HG03520 (cell line): ENCODE data around the gene NTSR2.
"Not testable (repeated sequence)": the region's sequence is repeated elsewhere in the genome, so short reads cannot be mapped to it uniquely, and the experiment has no call there.

Source experiments
- ATAC-seq: cut with Tn5 transposase; IDR thresholded peaks from one replicate; pipeline ENCODE4 v1.9.1; 2021; ENCODE audit warnings: mild to moderate bottlenecking, moderate library complexity; ENCODE audit not compliant: unreplicated experiment

The NTSR2 gene

DNA sequence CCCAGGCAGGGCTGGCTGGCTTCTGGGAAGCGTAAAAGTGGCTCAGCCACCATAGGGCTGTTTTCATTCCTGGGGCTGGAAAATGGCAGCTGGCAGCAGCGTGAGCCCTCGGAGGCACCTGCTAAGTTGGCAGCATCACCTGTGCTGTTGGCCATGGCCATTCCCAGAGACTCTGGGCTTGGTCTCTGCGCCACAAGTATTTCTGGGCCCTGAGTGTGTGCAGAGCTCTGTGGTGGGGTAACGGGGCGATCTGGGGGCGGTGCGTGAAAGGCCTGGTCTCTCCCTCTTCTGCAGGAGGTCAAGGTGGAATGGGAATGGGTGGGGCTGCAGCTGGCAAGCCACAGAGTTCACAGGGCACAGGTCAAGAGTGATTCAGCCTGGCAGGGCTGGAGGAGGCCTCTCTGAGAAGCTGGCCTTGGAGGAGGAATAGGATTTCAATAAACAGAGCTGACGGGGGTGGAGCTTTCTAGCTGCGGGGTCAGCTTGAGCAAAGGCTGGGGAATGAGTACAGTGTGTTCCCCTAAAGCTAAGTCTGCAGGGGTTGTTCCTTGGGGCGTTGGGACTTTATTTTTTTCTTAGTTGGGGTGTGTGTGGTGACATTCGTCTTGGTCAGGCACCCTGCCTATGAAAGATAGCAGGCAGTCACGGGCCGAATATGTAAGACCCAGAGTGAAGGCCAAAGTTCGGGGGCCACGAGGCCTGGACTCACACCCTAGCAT lies 10.3 kb upstream of the NTSR2 start:
- no peak for ATAC-seq

DNA sequence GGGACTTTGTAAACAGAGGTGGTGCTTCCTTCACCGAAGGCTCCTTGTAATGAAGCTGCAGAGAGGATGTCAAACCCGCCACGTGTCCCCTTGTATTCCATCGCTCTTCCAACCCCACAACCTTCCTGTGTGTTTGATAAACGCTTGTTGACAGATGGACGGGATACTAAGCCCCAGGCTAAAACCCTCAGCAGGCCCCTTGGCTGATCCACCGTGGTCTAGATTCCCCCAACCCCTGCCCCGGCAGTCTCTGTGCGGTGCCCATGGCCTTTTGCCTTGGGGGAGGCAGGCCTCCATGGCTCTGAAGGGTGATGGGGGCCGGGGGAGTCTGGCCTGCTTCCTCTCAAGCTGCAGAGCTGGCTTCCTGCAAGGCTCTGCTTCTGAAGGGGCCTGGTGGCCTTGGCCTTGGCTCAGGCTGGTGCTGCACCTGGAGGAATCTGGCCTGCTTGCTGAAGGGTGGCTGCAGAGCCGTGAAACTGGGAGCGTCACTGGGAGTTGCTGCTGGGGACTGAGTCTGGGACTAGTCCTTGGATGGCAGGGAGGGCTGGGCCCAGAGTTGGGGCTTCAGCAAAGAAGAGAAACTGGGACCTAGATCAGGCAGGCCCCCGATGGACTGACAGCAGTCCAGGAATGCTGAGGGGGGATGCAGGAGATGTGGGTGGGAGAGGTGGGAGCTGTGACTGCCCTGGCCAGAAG lies 9.6 kb upstream of the NTSR2 start:
- ATAC-seq, result no peak

DNA sequence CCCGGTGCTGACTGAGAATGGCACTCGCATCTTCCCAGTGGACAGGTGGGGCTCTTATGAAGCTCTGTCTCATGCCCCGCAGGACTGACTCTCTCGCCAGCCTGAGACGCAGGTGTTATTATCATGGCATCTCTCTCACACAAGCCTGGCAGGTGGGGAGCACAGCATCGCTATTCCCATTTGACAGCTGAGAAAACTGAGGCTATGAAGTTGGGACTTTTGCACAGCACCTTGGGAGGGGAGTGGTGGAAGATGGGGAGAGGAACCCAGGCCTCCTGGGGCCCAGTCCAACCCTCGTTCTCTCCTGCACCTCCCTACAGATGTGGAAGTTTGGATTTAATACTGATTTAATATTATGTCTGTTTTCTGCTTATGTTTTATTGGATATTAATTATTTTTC lies 9.0 kb upstream of the NTSR2 start:
- ATAC-seq, result no peak

DNA sequence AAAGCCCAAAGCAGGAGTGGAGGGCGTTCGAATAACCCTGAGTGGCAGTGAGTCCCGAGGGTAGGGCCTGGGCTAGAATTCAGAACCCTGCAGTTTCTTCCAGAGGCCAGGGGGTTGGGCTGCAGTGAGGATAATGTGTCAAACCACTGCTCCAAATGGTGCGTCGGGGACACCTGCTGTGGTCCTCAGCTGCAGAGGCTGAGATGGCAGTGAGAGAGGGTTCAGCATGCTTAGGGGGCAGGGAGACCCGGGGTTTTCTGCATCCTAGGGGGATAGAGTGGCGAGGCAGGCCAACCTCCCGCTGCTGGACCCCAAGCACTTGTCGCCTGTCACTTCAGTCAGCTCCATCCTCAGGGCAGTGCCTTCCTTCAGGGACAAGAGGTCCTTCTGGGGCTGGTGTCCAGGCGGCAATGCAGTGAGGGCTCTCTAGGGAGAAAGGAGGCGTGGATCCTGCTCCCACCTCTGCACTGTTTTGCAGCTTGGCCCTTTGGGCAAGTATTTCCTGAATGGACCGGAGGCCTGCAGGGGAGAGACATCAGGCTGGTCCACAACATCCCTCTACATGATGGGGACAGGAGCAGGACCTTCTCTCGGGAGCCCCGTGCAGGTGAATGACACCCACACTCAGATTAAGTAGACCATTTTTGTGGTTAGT lies 8.4 kb upstream of the NTSR2 start:
- ATAC-seq, result no peak

DNA sequence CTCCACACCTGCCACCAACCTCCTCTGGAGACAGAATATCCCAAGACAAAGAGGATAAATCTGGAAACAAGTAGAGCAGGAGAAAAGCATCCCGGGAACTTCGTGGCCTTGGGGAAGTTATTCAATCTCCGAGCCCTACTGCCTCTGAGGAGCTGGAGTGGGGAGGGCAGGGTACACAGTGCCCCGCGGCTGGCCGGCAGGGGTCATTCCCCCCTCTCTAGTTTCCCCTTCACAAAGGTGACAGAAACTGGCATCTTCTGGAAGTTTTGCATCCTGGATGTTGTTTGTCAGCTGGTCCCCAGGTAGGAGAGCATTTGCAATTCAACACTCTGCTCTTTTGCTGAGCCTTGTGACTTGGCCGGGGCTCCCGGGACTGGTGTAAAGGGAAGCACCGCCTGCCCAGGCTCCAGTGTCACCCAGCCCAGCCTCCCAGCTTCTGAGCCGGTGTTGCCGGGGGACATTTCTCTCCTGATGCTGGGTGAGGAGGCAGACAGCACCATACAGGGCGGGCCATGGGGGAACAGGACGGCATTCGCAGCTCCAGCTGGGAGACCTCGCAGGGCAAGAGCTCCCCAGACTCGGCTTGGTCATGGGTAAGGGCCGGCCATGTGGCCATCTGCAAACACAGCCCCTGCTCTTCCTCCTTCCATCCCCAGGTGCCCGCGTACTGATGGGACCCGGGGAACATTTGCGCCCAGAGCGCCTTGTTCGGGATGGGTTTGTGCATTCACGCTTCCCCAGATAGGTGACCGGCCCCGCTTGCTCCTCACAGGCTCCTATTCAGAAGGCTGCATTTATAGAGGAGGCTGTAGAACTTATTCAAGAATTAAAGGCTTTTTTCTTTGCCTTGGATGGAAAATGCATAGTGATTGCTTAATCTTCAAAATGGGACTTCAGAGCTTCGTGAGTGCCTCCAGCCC lies 7.4 kb upstream of the NTSR2 start:
- ATAC-seq, result no peak

DNA sequence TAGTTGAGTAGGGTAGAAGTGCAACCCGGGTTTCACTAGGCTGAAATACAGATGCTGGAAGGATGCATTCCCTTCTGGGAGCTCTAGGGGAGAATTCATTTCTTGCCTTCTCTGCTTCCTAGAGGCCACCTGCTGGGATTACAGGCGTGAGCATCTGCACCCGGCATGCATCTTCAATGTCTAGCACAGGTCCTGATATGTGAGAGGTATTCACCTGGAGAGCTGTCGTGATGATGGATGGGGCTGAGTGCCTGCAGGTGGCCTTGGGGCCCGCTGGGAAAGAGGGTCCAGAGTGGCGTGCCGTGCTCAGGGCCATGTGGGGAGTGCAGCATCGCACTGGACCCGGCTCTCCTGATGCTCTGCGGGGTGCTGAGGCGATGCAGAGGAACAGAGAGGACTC lies 6.6 kb upstream of the NTSR2 start:
- ATAC-seq, result no peak

DNA sequence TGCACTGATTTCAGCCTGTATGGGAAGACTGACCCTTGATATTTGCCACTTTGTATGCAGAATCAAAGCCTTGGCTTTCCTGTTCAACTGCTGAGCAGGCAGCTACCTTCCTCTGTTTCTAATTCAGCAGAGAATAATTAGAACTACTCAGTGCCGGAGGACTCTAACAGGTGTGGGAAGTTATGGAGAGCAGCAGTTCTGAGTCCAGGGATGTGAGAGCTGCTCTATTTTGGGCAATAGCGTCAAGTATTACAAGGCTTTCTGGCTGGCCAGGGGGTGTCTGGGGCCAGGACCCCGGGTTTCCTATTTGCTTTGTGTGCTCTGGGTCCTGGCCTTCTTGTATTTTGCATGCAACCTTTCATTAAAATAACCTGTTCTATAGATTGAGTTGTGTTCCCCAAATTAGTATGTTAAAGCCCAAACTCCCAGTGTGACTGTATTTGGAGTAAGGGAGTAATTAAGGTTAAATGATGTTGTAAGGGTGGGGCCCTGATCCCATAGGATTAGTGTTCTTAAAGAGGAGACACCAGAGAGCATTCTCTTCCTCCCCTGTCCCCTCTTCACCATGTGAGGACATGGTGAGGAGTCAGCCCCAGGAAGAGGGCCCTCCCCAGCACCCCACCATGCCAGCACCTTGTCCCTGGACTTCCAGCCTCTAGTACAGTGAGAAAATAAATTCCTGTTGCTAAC lies 5.6 kb upstream of the NTSR2 start:
- no peak for ATAC-seq

DNA sequence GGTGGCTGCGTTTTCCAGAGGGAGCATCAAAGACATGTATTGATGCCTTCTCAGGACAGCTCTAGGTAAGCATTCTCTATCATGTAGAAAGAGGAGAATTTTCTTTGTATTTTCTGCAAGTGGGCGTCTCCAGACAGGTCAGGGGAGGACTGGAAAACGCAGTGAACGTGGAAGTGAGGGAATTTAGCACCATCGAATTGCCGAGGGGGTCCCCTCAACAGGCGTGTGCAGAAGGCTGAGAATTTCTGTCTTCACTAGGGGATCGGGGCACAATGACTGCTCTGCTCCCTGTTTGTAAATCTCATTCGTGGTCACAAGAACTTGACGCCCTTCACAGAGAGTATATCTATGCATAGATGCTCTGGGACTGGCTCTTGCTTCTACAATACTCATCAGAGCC lies 5.0 kb upstream of the NTSR2 start:
- no peak for ATAC-seq

DNA sequence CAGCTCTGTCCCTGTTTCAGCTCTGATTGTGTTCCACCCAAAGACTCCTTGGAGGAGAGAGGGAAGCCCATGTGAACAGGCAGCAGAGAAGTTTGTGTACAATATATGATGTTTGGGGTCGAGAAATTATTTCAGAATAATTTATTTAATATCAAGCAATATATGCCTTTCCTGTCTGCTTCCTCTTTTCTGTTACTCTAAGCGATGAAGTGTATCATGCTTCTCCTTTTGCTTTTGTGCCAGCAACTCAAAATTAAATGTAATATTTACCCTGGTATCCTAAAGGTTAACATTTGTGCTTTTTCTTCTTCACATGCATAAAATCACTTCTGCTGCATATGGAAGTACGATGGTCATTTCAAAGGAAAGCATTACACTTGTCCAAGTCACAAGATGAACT lies 2.4 kb upstream of the NTSR2 start:
- no peak for ATAC-seq

DNA sequence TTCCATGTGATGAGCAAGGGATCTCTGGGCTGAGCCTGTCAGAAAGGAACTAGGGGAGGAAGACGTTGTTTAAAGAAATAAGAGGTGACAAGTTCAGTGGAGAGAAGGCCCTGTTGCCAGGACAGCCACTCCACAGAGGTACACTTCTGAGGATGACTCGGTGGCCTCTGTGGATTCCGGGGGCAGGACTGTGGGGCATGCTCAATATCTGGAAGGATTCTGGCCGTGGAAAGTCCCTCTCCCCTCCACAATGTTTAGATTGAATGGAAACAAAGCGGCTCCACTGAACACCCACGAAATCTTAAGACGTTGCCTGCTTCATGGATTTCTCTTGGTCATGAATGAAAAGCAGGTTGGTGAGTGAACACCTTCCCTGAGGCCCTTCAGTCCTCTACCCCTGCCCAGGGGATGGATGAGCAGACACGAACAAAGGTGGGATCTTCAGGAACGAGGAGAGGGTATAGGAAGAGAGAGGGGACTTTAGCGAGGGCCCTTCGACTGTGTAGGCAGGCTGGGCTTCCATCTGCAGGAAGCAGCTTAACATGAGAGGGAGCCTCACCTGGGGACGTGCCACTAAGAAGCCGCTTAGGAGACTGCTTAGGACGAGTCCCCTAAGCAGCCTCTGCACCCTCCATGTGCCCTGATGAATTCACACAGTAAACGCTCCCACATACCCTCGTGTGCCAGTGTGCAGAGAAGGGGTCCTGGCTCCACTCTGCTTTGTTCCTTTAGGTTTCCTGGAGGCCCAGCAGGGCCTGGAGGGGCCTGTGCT lies 1.9 kb downstream of the NTSR2 start:
- no peak for ATAC-seq

DNA sequence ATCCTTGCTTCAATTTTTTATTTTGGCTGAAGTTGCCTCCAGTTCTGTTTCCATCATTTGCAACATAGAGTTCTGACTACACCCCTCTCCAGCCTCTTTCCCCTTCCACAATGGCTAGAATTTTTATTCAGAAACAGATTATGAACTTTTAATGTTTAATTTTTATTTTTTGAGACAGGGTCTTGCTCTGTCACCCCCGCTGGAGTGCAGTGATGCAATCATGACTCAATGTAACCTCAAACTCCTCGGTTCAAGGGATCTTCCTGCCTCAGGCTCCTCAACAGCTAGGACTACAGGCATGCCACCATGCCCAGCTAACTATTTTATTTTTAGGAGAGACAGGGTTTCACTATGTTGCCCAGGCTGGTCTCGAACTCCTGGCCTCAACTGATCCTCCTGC lies 2.8 kb downstream of the NTSR2 start:
- ATAC-seq, result no peak

DNA sequence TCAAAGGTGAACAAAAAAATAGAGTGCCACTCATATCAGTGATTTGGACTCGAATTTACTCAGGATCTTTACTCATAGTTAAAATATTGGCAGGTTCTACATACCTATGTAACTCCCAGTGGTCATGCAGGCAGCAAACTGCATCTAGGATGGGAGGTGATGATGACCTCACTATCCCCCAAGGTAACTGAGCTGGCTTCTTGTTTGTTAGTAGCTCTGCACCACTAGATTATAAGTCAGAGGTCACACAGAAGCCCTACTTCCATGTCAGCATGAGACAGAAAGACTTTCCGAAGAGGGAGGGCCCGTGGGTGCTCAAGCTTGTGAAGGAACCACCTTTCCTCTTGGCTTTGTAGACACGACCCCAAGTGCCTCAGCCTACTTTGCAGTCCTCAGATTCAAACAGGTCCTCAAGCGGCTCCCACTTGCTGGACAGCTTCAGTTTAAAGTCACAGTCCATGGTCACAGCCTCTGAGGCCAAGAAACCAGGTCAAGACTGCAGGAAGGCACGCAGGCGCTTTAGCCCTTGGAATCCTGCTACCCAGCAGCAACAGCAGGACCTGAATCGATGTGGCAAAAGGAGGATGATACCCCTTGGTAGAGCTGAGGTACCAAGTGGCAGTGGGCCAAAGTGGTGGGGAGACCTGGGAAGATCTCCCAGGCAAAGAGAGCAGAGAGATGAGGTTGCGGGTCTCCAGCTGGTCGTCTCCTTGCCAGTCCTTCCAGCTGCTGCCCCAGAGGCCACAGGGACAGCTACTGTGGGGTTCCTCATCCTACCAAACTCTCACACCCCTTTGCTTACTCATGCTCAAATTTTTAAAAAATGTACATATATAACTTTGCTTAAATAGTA lies 4.3 kb downstream of the NTSR2 start:
- no peak for ATAC-seq

DNA sequence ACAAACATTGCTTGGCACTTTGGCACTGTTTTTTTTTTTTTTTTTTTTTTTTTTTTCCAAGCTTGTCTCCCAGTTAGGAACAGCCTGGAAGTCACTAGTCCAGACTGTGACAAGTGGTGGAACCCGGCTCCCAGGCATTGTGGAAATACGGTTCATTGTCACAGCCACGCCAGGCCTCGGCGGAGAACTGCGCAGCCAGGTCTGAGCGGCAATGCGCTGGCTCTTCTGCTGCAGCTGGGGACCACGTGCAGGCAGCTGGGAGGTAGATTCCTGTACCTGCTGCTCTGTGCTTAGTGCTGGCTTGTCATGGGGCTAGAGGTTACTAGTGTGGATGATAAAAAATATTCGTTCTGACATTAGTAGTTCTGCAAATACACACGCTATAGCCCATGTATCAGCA lies 5.0 kb downstream of the NTSR2 start:
- no peak for ATAC-seq

DNA sequence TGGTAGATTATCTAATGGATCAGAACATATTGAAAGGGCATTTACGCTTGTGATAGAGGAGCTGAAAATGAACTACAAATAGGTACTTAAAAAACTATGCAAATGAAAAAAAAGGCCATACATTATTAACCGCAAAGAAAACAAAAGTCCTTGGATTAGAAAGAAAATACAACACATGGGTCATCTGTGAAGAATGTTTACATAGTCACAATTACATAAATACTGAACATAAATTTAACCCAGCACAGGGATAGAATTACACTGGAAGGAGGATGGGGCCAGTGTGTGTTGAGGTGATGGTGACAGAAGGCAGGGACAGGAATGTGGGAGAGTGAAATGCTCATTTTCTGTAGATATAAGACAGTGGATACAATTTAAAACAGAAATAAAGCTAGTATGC lies 6.6 kb downstream of the NTSR2 start:
- ATAC-seq, result no peak

DNA sequence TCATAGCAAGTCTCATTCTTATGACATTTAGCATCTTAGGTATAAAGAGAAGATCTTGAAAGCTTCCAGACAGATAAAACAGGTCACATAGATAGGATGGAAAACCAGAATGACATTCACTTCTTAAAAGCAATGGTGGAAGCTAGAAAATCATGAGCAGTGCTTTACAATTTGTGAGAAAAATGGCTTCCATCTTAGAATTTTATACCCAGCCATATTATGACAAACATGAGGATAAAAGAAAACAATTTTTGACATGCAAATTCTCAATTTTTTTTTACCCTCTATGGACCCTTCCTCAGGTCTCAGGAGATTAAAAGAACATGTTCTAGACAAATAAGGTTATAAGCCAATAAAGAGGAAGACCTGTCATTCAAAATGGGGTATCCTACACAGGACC lies 7.1 kb downstream of the NTSR2 start:
- ATAC-seq, result no peak

DNA sequence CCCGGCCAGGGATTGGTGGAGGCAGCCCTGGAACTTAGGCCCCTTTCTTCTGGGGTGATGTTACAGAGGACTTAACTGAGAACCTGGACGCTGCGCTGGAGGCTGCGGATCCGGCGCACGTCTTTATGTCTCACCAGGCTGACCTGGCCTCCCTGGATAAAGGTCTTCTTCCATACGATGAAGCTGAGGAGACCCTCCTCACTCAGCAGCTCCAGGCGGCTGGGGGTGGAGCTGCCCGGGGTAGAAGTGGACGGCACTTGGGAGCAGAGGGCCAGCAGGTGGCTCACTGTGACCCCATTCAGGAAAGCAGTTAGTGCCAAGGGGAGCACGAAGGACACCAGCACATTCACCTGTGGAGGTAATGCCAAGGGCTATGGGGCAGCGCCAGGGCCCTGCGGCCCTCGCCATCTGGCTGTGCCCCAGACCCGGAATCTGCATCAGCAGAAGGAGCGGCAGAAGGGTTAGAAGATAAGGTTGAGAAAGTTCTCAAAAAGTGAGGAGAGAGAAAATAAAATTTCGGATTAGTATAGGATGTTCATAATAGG lies 8.0 kb downstream of the NTSR2 start:
- no peak for ATAC-seq

DNA sequence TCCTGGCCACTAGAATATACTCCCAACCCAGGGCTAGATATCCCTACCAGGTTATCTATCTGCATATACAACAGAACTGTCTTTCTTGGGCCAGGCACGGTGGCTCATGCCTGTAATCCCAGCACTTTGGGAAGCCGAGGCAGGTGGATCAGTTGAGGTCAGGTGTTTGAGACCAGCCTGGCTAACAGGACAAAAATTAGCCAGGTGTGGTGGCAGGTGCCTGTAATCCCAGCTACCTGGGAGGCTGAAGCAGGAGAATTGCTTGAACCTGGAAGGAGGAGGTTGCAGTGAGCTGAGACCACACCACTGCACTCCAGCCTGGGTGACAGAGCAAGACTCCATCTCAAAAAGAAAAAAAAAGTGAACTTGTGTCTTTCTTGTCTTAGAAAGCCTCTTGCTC lies 9.6 kb downstream of the NTSR2 start:
- not testable (repeated sequence) for ATAC-seq

DNA sequence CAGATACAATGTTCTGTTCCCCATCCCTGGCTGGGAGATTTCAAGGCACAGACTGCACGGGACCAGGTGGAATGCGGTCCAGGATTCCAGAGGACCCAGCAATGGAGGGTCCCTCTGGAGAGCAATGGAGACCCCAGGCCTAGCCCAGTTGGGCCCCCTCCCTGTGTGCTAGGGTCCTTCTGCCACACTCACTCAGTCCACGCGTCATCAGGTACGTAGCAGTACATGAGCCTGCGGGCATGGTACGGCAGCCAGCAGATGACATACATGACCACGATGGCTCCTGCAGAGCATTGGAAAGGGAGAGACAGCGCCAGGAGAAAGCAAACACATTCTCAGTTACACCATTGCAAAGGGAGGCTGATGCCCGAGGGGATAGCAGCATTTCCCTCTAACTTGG lies 10.1 kb downstream of the NTSR2 start:
- ATAC-seq, result no peak

DNA sequence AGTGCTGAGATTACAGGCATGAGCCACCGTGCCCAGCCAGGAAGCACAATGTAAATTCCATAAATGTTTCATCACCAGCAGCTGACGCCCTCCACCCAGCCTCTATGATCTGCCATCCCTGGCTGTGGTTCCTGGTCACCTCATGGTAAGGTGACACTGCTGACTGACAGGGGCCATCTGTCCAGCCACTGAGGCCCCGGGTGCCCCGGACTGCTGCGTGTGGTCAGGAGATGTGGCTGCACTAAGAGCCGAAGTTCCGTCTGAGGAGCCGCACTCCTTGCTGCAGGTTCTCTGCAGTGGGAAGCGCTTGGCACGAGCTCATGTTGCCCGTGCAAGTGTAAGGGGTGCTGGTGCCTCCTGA lies 10.9 kb downstream of the NTSR2 start:
- ATAC-seq, result no peak
